K562 (cell line): ENCODE results near the gene LRP1.

ENCODE experiments used
- NRF1 ChIP-seq, 2 experiments: fragments of 450-650 bp; IDR thresholded peaks in 1 of 2; conservative IDR thresholded peaks in 1 of 2; 2 replicates each; pipeline ENCODE4 v1.6.1; 2014; ENCODE audit warnings: mild to moderate bottlenecking in 2 of 2
- RBM25 ChIP-seq: fragments of 200-400 bp; formaldehyde crosslinking; IDR thresholded peaks from 2 replicates; pipeline ENCODE4 v1.6.1; 2018; ENCODE audit warnings: low read length, low read depth, moderate library complexity; ENCODE audit not compliant: severe bottlenecking
- ZNF133 ChIP-seq: fragments of 250-450 bp; sonication (Bioruptor Pico); IDR thresholded peaks from 2 replicates; pipeline ENCODE4 v1.4.0; 2020; ENCODE audit warnings: mild to moderate bottlenecking
- ZNF143 ChIP-seq: sonication (generic); formaldehyde crosslinking; IDR thresholded peaks from 2 replicates; pipeline ENCODE4 v1.9.0; 2022; ENCODE audit warnings: mild to moderate bottlenecking, missing genetic modification reagents
- ZNF644 ChIP-seq: fragments of 200-800 bp; sonication (Bioruptor generic); IDR thresholded peaks from 2 replicates; pipeline ENCODE4 v1.6.1; 2016; ENCODE audit warnings: low read depth, missing genetic modification characterization, missing compliant biosample characterization
- ZNF717 ChIP-seq: fragments of 250-450 bp; sonication (Bioruptor Pico); IDR thresholded peaks from 2 replicates; pipeline ENCODE4 v1.5.0; 2021

GRCh38 chr12:57222286-57223190 is 94.3 kb downstream of the LRP1 start:
- TF ChIP-seq ZNF133 (CRISPR knock-in tag) (no peak), RBM25 (no peak), ZNF143 (CRISPR knock-in tag) (no peak), NRF1 (conservative IDR thresholded peaks at IDR 0.05 in 1 of 2, IDR thresholded peaks at IDR 0.05 in 1 of 2) (no peak), ZNF717 (no peak), ZNF644 (no peak)
